Hepatocyte (in vitro differentiated cells): ENCODE measurements around the gene KDELR3. TPM values are rescaled to one million over a fixed set of nuclear protein-coding genes. Genes with fewer than 3 reads are reported as not detected.

ENCODE experiments used
- DNase-seq: peaks from one replicate; pipeline ENCODE4 v3.0.0-alpha.2; 2016; ENCODE audit warnings: low spot score
- H2AFZ ChIP-seq: fragments of 200-600 bp; sonication (generic); 2 replicates; pipeline ENCODE4 v1.6.0; 2016; ENCODE audit warnings: antibody characterized with exemption, mild to moderate bottlenecking
- H3K27ac ChIP-seq: fragments of 200-600 bp; sonication (generic); 2 replicates; pipeline ENCODE4 v1.5.1; 2016; ENCODE audit warnings: mild to moderate bottlenecking
- H3K27me3 ChIP-seq: fragments of 200-600 bp; sonication (generic); 2 replicates; pipeline ENCODE4 v1.6.1; 2016
- H3K36me3 ChIP-seq: fragments of 200-600 bp; sonication (generic); replicated peaks from 2 replicates; pipeline ENCODE4 v1.5.1; 2016; ENCODE audit warnings: low read depth; ENCODE audit not compliant: insufficient read depth
- H3K4me1 ChIP-seq: fragments of 200-600 bp; sonication (generic); 2 replicates; pipeline ENCODE4 v1.5.1; 2016; ENCODE audit warnings: mild to moderate bottlenecking, moderate library complexity; ENCODE audit not compliant: insufficient read depth
- H3K4me2 ChIP-seq: fragments of 200-600 bp; sonication (generic); 2 replicates; pipeline ENCODE4 v1.6.0; 2016
- H3K4me3 ChIP-seq: fragments of 200-600 bp; sonication (generic); 2 replicates; pipeline ENCODE4 v1.5.1; 2016; ENCODE audit warnings: mild to moderate bottlenecking
- H3K79me2 ChIP-seq: fragments of 200-600 bp; sonication (generic); 2 replicates; pipeline ENCODE4 v1.6.0; 2017; ENCODE audit warnings: mild to moderate bottlenecking
- H3K9me2 ChIP-seq: fragments of 200-600 bp; sonication (generic); replicated peaks from 2 replicates; pipeline ENCODE4 v1.6.0; 2017; ENCODE audit warnings: mild to moderate bottlenecking; ENCODE audit not compliant: insufficient read depth
- H3K9me3 ChIP-seq: fragments of 200-600 bp; sonication (generic); 2 replicates; pipeline ENCODE4 v1.5.1; 2016; ENCODE audit warnings: low read depth, mild to moderate bottlenecking
- H4K20me1 ChIP-seq: fragments of 200-600 bp; sonication (generic); 2 replicates; pipeline ENCODE4 v1.6.0; 2016; ENCODE audit warnings: mild to moderate bottlenecking; ENCODE audit not compliant: insufficient read depth, poor library complexity, severe bottlenecking
- CTCF ChIP-seq: fragments of 200-600 bp; sonication (generic); IDR thresholded peaks from 2 replicates; pipeline ENCODE4 v1.5.1; 2016; ENCODE audit warnings: antibody characterized with exemption, mild to moderate bottlenecking; ENCODE audit not compliant: poor library complexity
- EZH2 ChIP-seq: fragments of 200-600 bp; sonication (generic); IDR thresholded peaks from 2 replicates; pipeline ENCODE4 v1.6.1; 2016; ENCODE audit warnings: antibody characterized with exemption, mild to moderate bottlenecking, borderline replicate concordance
- EZH2phosphoT487 ChIP-seq: fragments of 200-600 bp; sonication (generic); IDR thresholded peaks from one replicate; pipeline ENCODE4 v1.6.1; 2018; ENCODE audit warnings: antibody characterized with exemption, mild to moderate bottlenecking, low read depth, moderate library complexity; ENCODE audit not compliant: unreplicated experiment, severe bottlenecking
- WGBS: methylation state at CpG from one replicate; pipeline ENCODE4 v1.1.6; 2016; ENCODE audit warnings: low lambda C conversion rate; ENCODE audit errors: missing lambda C conversion rate; 5-methylcytosine and 5-hydroxymethylcytosine counted together
- polyA plus RNA-seq: library from polyadenylated mRNA; unstranded; fragments of >200 nt; fragmentation: Nextera tagmentation; extraction: Ambion mirVana; gene quantifications from 2 replicates; pipeline ENCODE4 v1.2.1, GENCODE V29; 2016
- total RNA-seq: library from RNA; depleted of rRNA; stranded (reverse); fragments of >200 nt; gene quantifications from 2 replicates; pipeline ENCODE4 v1.2.3, GENCODE V29; 2014

The KDELR3 gene
- total and polyA plus RNA-seq, 2 experiments from 2014 or later = 92.4 to 171 TPM

GRCh38 chr22:38505541-38506117 lies 37.7 kb downstream of the KDELR3 start:
- Histone ChIP-seq H3K36me3 (no peaks in the 10 kb centered on the region), H3K4me1 (peaks cover 10% of the 10 kb centered on the region), H3K27ac (peak overlapping the region; percentile 99), H3K9me2 (no peaks in the 10 kb centered on the region), H3K27me3 (no peaks in the 10 kb centered on the region), H3K4me3 (peak overlapping the region; percentile 52), H4K20me1 (peaks cover 45% of the 10 kb centered on the region), H2AFZ (peak overlapping the region; percentile 47), H3K9me3 (no peaks in the 10 kb centered on the region), H3K4me2 (peak overlapping the region; percentile 85), H3K79me2 (peaks cover 57% of the 10 kb centered on the region)
- TF ChIP-seq EZH2phosphoT487 (no peak), CTCF (no peak), EZH2 (no peak)
- DNase-seq = peak; percentile 85
- under 1% methylated on average over 37 of the region's 69 CpGs for WGBS

- H3K9me3 ChIP-seq = no peaks in the 10 kb centered on the region
- H3K4me2 ChIP-seq = peak within 1 kb of the TSS; percentile 85
- peaks cover 50% of the 10 kb centered on the region for H3K79me2 ChIP-seq
- DNase-seq = peak; percentile 97
- H3K4me1 ChIP-seq = peaks cover 10% of the 10 kb centered on the region
- no peak for TF ChIP-seq EZH2
- no peak for TF ChIP-seq EZH2phosphoT487
- TF ChIP-seq CTCF = no peak
- WGBS = 2% methylated on average over 82 of the region's 83 CpGs
- H3K27me3 ChIP-seq = no peaks in the 10 kb centered on the region
- no peaks in the 10 kb centered on the region for H3K9me2 ChIP-seq
- no peaks in the 10 kb centered on the region for H3K36me3 ChIP-seq
- H2AFZ ChIP-seq = peak within 1 kb of the TSS; percentile 91
- H3K27ac ChIP-seq = peak within 1 kb of the TSS; percentile 99
- peaks cover 38% of the 10 kb centered on the region for H4K20me1 ChIP-seq
- peak within 1 kb of the TSS; percentile 52 for H3K4me3 ChIP-seq
Measured at GRCh38 chr22:38506118-38506962, 38.4 kb downstream of the KDELR3 start, which contains the start of gene DDX17. TSS of gene DDX17 (minus strand) at chr22:38506311.

GRCh38 chr22:38510416-38510970 lies 42.6 kb downstream of the KDELR3 start:
- no peak overlapping the region for H3K4me3 ChIP-seq
- no peaks in the 10 kb centered on the region for H3K36me3 ChIP-seq

More at GRCh38 chr22:38510416-38510970, 42.6 kb downstream of the KDELR3 start:
- no peak overlapping the region for H3K4me2 ChIP-seq
- no peaks in the 10 kb centered on the region for H4K20me1 ChIP-seq
- no peaks in the 10 kb centered on the region for H3K9me3 ChIP-seq
- peaks cover 9% of the 10 kb centered on the region for H3K79me2 ChIP-seq
- H3K9me2 ChIP-seq = no peaks in the 10 kb centered on the region
- TF ChIP-seq EZH2 (no peak), CTCF (no peak), EZH2phosphoT487 (no peak)
- peaks cover 5% of the 10 kb centered on the region for H3K4me1 ChIP-seq
- no peak for DNase-seq
- H3K27me3 ChIP-seq = no peaks in the 10 kb centered on the region
- H3K27ac ChIP-seq = no peak overlapping the region
- H2AFZ ChIP-seq = no peak overlapping the region
- WGBS = 90% methylated on average over 5 of the region's 5 CpGs
